ENCODE data around the gene RETN.

- TF ChIP-seq CREB1 (CRISPR knock-in tag; IDR thresholded peaks at IDR 0.05; ENCODE audit: low read depth), result no peak
- TF ChIP-seq, protein P1, sequence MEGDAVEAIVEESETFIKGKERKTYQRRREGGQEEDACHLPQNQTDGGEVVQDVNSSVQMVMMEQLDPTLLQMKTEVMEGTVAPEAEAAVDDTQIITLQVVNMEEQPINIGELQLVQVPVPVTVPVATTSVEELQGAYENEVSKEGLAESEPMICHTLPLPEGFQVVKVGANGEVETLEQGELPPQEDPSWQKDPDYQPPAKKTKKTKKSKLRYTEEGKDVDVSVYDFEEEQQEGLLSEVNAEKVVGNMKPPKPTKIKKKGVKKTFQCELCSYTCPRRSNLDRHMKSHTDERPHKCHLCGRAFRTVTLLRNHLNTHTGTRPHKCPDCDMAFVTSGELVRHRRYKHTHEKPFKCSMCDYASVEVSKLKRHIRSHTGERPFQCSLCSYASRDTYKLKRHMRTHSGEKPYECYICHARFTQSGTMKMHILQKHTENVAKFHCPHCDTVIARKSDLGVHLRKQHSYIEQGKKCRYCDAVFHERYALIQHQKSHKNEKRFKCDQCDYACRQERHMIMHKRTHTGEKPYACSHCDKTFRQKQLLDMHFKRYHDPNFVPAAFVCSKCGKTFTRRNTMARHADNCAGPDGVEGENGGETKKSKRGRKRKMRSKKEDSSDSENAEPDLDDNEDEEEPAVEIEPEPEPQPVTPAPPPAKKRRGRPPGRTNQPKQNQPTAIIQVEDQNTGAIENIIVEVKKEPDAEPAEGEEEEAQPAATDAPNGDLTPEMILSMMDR (conservative IDR thresholded peaks at IDR 0.05; ENCODE audit: low read depth in 2 of 2), result no peak
- no peak for TF ChIP-seq JUNB (IDR thresholded peaks at IDR 0.05; ENCODE audit: unreplicated experiment)
- no peak for TF ChIP-seq ZNF331 (CRISPR knock-in tag; IDR thresholded peaks at IDR 0.05; ENCODE audit: low read depth)
- no peak for TF ChIP-seq EZH2 (IDR thresholded peaks at IDR 0.05; ENCODE audit: low read depth, unreplicated experiment)
- no peak for TF ChIP-seq POLR2AphosphoS5 (IDR thresholded peaks at IDR 0.05; ENCODE audit: low read depth)
- TF ChIP-seq REST (IDR thresholded peaks at IDR 0.05; ENCODE audit: unreplicated experiment), result no peak
- no peak for TF ChIP-seq NANOG (IDR thresholded peaks at IDR 0.05; ENCODE audit: borderline replicate concordance)
- TF ChIP-seq EZH2phosphoT487 (IDR thresholded peaks at IDR 0.05; ENCODE audit: unreplicated experiment), result no peak
- TF ChIP-seq, protein P2, sequence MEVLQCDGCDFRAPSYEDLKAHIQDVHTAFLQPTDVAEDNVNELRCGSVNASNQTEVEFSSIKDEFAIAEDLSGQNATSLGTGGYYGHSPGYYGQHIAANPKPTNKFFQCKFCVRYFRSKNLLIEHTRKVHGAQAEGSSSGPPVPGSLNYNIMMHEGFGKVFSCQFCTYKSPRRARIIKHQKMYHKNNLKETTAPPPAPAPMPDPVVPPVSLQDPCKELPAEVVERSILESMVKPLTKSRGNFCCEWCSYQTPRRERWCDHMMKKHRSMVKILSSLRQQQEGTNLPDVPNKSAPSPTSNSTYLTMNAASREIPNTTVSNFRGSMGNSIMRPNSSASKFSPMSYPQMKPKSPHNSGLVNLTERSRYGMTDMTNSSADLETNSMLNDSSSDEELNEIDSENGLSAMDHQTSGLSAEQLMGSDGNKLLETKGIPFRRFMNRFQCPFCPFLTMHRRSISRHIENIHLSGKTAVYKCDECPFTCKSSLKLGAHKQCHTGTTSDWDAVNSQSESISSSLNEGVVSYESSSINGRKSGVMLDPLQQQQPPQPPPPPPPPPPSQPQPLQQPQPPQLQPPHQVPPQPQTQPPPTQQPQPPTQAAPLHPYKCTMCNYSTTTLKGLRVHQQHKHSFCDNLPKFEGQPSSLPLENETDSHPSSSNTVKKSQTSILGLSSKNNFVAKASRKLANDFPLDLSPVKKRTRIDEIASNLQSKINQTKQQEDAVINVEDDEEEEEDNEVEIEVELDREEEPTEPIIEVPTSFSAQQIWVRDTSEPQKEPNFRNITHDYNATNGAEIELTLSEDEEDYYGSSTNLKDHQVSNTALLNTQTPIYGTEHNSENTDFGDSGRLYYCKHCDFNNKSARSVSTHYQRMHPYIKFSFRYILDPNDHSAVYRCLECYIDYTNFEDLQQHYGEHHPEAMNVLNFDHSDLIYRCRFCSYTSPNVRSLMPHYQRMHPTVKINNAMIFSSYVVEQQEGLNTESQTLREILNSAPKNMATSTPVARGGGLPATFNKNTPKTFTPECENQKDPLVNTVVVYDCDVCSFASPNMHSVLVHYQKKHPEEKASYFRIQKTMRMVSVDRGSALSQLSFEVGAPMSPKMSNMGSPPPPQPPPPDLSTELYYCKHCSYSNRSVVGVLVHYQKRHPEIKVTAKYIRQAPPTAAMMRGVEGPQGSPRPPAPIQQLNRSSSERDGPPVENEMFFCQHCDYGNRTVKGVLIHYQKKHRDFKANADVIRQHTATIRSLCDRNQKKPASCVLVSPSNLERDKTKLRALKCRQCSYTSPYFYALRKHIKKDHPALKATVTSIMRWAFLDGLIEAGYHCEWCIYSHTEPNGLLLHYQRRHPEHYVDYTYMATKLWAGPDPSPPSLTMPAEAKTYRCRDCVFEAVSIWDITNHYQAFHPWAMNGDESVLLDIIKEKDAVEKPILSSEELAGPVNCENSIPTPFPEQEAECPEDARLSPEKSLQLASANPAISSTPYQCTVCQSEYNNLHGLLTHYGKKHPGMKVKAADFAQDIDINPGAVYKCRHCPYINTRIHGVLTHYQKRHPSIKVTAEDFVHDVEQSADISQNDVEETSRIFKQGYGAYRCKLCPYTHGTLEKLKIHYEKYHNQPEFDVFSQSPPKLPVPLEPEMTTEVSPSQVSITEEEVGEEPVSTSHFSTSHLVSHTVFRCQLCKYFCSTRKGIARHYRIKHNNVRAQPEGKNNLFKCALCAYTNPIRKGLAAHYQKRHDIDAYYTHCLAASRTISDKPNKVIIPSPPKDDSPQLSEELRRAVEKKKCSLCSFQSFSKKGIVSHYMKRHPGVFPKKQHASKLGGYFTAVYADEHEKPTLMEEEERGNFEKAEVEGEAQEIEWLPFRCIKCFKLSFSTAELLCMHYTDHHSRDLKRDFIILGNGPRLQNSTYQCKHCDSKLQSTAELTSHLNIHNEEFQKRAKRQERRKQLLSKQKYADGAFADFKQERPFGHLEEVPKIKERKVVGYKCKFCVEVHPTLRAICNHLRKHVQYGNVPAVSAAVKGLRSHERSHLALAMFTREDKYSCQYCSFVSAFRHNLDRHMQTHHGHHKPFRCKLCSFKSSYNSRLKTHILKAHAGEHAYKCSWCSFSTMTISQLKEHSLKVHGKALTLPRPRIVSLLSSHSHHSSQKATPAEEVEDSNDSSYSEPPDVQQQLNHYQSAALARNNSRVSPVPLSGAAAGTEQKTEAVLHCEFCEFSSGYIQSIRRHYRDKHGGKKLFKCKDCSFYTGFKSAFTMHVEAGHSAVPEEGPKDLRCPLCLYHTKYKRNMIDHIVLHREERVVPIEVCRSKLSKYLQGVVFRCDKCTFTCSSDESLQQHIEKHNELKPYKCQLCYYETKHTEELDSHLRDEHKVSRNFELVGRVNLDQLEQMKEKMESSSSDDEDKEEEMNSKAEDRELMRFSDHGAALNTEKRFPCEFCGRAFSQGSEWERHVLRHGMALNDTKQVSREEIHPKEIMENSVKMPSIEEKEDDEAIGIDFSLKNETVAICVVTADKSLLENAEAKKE (CRISPR knock-in tag; IDR thresholded peaks at IDR 0.05), result no peak
- TF ChIP-seq, protein P3, sequence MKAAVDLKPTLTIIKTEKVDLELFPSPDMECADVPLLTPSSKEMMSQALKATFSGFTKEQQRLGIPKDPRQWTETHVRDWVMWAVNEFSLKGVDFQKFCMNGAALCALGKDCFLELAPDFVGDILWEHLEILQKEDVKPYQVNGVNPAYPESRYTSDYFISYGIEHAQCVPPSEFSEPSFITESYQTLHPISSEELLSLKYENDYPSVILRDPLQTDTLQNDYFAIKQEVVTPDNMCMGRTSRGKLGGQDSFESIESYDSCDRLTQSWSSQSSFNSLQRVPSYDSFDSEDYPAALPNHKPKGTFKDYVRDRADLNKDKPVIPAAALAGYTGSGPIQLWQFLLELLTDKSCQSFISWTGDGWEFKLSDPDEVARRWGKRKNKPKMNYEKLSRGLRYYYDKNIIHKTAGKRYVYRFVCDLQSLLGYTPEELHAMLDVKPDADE (IDR thresholded peaks at IDR 0.05), result no peak
- TF ChIP-seq STAT1 (IDR thresholded peaks at IDR 0.05; ENCODE audit: unreplicated experiment), result no peak
- no peak for TF ChIP-seq ZNF114 (CRISPR knock-in tag; IDR thresholded peaks at IDR 0.05)
These were observed 44.0 kb upstream of the RETN start for GRCh38 chr19:7624810-7625209.
